IPS-15b (cell line): ENCODE results near the gene NPY2R.

Experiments
- H3K27me3 ChIP-seq: one replicate; pipeline ENCODE4 v1.6.1; 2013; ENCODE audit warnings: low read length; ENCODE audit not compliant: control insufficient read depth, insufficient read depth
- H3K36me3 ChIP-seq: one replicate; pipeline ENCODE4 v1.6.1; 2013; ENCODE audit warnings: low read length; ENCODE audit not compliant: control insufficient read depth, insufficient read depth
- H3K4me1 ChIP-seq: one replicate; pipeline ENCODE4 v1.6.1; 2013; ENCODE audit warnings: mild to moderate bottlenecking, low read length; ENCODE audit not compliant: control insufficient read depth, insufficient read depth
- H3K4me3 ChIP-seq: one replicate; pipeline ENCODE4 v1.5.1; 2013; ENCODE audit warnings: low read depth, low read length
- H3K9ac ChIP-seq: one replicate; pipeline ENCODE4 v1.6.1; 2013; ENCODE audit warnings: low read depth, mild to moderate bottlenecking, low read length
- H3K9me3 ChIP-seq: one replicate; pipeline ENCODE4 v1.6.1; 2013; ENCODE audit warnings: mild to moderate bottlenecking, low read length; ENCODE audit not compliant: control insufficient read depth, insufficient read depth

Gene NPY2R, protein sequence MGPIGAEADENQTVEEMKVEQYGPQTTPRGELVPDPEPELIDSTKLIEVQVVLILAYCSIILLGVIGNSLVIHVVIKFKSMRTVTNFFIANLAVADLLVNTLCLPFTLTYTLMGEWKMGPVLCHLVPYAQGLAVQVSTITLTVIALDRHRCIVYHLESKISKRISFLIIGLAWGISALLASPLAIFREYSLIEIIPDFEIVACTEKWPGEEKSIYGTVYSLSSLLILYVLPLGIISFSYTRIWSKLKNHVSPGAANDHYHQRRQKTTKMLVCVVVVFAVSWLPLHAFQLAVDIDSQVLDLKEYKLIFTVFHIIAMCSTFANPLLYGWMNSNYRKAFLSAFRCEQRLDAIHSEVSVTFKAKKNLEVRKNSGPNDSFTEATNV

GRCh38 chr4:155208258-155209054, at the start of gene NPY2R:
TSS of gene NPY2R (plus strand) at chr4:155208636. CDS start at chr4:155213940, 5,304 bp downstream.
- Histone ChIP-seq H3K9me3 (no peaks in the 10 kb centered on the region), H3K9ac (peak within 1 kb of the TSS; percentile 16), H3K4me3 (peak within 1 kb of the TSS; percentile 57), H3K36me3 (no peaks in the 10 kb centered on the region), H3K4me1 (peaks cover 12% of the 10 kb centered on the region), H3K27me3 (peaks cover 44% of the 10 kb centered on the region)

DNA sequence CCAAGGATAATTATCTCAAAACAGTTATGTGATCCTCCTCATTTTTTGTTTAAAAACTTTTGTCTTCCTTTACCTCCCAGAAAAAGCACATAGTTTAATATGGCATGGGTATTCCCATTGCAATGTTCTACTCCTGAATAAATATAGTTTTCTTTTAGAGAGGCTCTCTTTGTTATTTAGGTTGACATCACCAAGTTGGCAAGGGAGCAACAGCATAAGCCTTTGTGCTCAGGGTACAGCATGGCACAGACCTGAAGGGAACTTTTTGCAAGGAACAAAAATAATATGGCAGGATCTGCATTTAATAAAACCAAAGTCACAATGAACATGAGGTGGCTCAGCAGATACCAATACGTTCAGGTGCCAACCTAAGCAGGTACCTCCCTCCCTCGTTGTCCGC, 47.1 kb upstream of the NPY2R start:
- Histone ChIP-seq H3K4me1 (peaks cover 3% of the 10 kb centered on the region), H3K36me3 (no peaks in the 10 kb centered on the region), H3K27me3 (no peaks in the 10 kb centered on the region), H3K9me3 (no peaks in the 10 kb centered on the region), H3K9ac (no peak overlapping the region), H3K4me3 (no peak overlapping the region)

- Histone ChIP-seq H3K36me3 (no peaks in the 10 kb centered on the region), H3K4me1 (peaks cover 3% of the 10 kb centered on the region), H3K9ac (no peak overlapping the region), H3K9me3 (no peaks in the 10 kb centered on the region), H3K4me3 (no peak overlapping the region), H3K27me3 (no peaks in the 10 kb centered on the region)
These were observed 43.7 kb upstream of the NPY2R start for GRCh38 chr4:155164718-155165117.

GRCh38 chr4:155170569-155170968, 37.9 kb upstream of the NPY2R start:
- no peak overlapping the region for H3K9ac ChIP-seq

GRCh38 chr4:155173371-155173770, 35.1 kb upstream of the NPY2R start:
- Histone ChIP-seq H3K9ac (no peak overlapping the region), H3K4me3 (no peak overlapping the region), H3K36me3 (no peaks in the 10 kb centered on the region), H3K9me3 (no peaks in the 10 kb centered on the region), H3K27me3 (no peaks in the 10 kb centered on the region), H3K4me1 (no peaks in the 10 kb centered on the region)

More at GRCh38 chr4:155170569-155170968, 37.9 kb upstream of the NPY2R start:
- no peaks in the 10 kb centered on the region for H3K27me3 ChIP-seq
- H3K4me1 ChIP-seq, result no peaks in the 10 kb centered on the region
- no peak overlapping the region for H3K4me3 ChIP-seq
- no peaks in the 10 kb centered on the region for H3K36me3 ChIP-seq
- no peaks in the 10 kb centered on the region for H3K9me3 ChIP-seq

GRCh38 chr4:155174668-155175067, 33.8 kb upstream of the NPY2R start:
- Histone ChIP-seq H3K36me3 (no peaks in the 10 kb centered on the region), H3K9me3 (no peaks in the 10 kb centered on the region), H3K9ac (no peak overlapping the region), H3K4me1 (no peaks in the 10 kb centered on the region), H3K4me3 (no peak overlapping the region), H3K27me3 (no peaks in the 10 kb centered on the region)

GRCh38 chr4:155179216-155179615, 29.2 kb upstream of the NPY2R start:
- H3K9ac ChIP-seq, result no peak overlapping the region
- no peak overlapping the region for H3K4me3 ChIP-seq
- no peaks in the 10 kb centered on the region for H3K4me1 ChIP-seq
- H3K36me3 ChIP-seq, result no peaks in the 10 kb centered on the region
- H3K9me3 ChIP-seq, result no peaks in the 10 kb centered on the region
- H3K27me3 ChIP-seq, result no peaks in the 10 kb centered on the region

DNA sequence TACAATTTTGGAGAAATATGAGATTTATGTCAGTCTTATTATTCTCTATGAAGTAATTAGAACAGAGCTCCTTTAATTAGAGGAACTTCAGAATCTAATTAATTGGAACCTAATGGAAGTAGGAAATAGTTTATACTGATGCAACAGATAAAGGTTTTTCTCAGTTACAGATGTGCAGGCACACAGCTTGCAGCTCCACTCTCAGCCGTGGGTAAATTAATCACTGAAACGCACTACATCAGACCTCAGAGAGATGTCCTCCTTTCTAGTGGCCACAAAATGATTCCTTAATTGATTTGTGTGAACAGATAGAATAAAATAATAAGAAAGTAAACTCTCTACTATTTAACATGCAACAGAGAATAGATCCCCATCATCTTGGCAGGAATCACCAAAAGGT, 21.5 kb upstream of the NPY2R start:
- no peaks in the 10 kb centered on the region for H3K9me3 ChIP-seq
- H3K9ac ChIP-seq, result no peak overlapping the region
- no peaks in the 10 kb centered on the region for H3K36me3 ChIP-seq
- H3K27me3 ChIP-seq, result no peaks in the 10 kb centered on the region
- H3K4me1 ChIP-seq, result no peaks in the 10 kb centered on the region
- H3K4me3 ChIP-seq, result no peak overlapping the region

DNA sequence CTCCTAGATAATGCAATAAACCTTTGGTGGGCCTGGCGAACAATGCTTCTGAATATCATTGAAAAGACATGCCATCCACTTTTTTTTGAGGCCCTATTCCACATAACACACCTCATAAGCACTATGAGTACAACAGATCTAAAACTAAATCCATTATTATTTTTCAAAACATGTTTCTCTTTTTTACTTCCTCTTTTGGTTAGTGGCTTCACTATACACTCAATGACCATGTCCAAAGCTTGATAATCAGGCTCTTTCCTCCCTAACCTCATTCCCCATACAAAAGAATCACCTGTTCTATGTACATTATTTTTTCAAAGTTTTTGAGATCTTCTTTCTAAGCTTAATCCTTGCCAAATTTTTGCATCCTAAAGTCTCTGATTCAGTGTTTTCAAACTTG, 20.4 kb upstream of the NPY2R start:
- Histone ChIP-seq H3K9me3 (no peaks in the 10 kb centered on the region), H3K27me3 (no peaks in the 10 kb centered on the region), H3K4me1 (no peaks in the 10 kb centered on the region), H3K9ac (no peak overlapping the region), H3K36me3 (no peaks in the 10 kb centered on the region), H3K4me3 (no peak overlapping the region)

GRCh38 chr4:155190099-155190498, 18.3 kb upstream of the NPY2R start:
- Histone ChIP-seq H3K27me3 (no peaks in the 10 kb centered on the region), H3K9me3 (no peaks in the 10 kb centered on the region), H3K9ac (no peak overlapping the region), H3K4me3 (no peak overlapping the region), H3K4me1 (no peaks in the 10 kb centered on the region), H3K36me3 (no peaks in the 10 kb centered on the region)

DNA sequence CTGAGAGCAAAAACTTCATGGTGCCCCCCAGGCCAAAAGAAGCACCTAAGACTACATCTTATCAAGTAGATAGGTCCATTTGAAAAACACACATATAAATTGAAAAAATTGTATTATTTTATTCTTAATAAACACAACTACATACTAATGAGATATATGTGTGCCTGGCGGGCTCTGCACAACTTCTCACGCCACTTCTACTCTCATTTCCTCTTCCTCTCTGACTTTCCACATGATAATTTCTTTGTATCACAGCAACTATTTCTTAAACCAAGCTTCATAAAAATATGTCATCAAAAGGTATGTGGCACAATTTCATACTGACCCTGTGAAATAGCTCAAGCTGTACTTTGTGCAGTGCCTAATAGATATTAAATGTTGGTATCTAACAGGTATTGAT, 10.7 kb upstream of the NPY2R start:
- H3K36me3 ChIP-seq, result no peaks in the 10 kb centered on the region
- no peak overlapping the region for H3K9ac ChIP-seq
- no peak overlapping the region for H3K4me3 ChIP-seq
- no peaks in the 10 kb centered on the region for H3K9me3 ChIP-seq
- no peaks in the 10 kb centered on the region for H3K27me3 ChIP-seq
- no peaks in the 10 kb centered on the region for H3K4me1 ChIP-seq
